HT1080 (cell line): ENCODE data around the gene PHF5A. TPM values are rescaled to one million over a fixed set of nuclear protein-coding genes. Genes with fewer than 3 reads are reported as not detected.
A peak's percentile ranks its signal among the peaks of the same experiment; 100 is the strongest.
"Not testable (repeated sequence)": the region's sequence is repeated elsewhere in the genome, so short reads cannot be mapped to it uniquely, and the experiment has no call there.

Experiments used
- DNase-seq: peaks from one replicate; pipeline ENCODE4 v3.0.0-alpha.2; 2015; ENCODE audit warnings: low read depth
- total RNA-seq: library from RNA; depleted of rRNA; stranded (reverse); fragments of >200 nt; shearing (Covaris generic); gene quantifications from 2 replicates; pipeline ENCODE4 v1.2.3, GENCODE V29; 2014

Gene PHF5A
- total RNA-seq, 1 experiment from 2014 or later: 167 TPM

GRCh38 chr22:41488596-41489385 lies 20.3 kb upstream of the PHF5A start:
- no peak for DNase-seq

DNA sequence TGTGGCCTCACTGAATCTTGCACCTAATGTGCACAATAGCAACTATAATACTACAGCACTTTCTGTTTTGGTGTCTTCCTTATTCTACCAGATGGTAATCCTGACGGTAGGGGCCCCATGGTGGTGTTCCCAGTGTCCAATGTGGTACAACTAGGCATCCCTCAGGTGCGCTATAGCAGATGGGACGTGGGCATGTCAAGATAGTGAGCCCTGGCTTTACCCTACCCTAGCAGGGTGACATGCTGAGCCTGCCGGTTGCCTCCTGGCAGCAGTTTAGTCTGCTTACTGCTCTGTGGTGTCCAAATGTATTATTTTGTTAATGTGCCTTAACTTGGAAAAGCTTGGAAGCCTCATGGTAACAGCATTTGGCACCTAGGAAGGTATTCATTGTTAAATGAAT lies 19.6 kb upstream of the PHF5A start:
- DNase-seq: no peak

DNA sequence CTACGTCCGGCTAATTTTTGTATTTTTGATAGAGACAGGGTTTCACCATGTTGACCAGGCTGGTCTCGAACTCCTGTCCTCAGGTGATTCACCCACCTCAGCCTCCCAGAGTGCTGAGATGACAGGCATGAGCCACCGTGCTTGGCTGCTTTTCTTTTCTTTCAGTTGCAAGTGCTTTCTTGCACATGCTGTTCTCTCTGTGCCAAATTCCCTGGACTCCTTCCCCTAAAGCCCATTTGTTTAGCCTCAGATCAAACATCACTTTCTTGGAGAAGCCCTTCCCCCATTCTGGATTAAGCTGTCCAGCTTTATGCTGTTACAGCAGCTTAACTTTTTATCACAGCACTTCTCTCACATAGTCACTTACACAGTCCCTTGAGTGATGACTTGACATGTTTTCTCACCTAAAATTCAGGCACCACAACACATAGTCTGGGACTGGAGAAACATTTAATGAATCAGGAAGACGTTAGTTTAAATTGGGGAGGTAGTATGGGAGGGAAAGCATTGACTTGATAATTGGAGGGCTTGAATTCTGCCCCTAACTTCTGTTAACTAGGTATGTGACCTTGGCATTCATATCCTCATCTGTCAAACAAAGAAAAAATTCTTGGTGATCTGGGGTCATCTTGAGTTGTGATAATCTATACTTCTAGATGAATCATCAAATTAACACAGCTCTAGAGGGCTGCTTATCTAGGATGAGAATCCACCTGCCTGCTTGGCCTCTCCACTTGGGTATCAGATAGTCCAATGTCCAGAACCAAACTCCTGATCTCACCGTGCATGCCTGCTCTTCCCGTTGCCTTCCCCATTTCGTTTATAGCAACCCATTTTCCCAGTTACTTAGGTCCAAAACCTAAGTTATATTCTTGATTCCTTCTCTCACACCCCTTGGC lies 18.8 kb upstream of the PHF5A start:
- DNase-seq: no peak

- no peak for DNase-seq
These were observed 16.5 kb upstream of the PHF5A start for GRCh38 chr22:41485033-41485432.

GRCh38 chr22:41482319-41482935 lies 13.9 kb upstream of the PHF5A start:
- DNase-seq: peak; percentile 18

GRCh38 chr22:41481925-41482318 lies 13.4 kb upstream of the PHF5A start:
- DNase-seq: no peak

DNA sequence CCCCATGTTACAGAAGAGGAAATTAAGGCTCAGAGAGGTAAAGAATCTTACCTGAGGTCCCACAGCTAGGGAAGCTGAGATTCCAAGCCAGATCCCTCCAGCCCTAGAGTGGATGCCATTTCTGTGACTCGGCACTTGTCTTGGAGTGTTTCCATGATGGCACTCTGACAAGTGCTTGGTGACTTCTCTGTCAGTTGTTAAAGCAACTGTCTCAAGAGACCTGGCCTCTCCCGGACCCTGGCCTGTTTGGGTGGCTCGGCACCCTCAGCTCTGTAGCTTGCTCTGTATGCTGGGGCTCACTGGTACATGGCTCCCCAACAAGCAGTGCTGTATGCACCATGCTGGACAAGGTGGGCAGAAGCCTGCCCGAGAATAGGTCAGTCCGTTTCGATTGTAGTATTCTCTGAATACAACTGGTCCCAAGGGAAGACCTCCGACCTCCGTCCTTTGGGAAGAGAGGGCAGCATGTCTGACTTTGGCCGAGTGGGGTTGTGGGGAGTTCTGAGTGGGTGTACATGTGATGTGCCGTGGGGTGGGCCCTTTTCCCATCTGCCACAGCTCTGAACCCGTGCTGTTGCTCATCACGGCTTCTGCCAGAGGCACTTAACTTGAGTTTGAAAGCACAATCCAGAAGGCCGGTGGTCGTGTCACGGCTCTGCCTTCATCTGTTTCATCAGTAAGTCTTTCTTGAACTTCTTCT lies 12.8 kb upstream of the PHF5A start:
- peak; percentile 8 for DNase-seq

DNA sequence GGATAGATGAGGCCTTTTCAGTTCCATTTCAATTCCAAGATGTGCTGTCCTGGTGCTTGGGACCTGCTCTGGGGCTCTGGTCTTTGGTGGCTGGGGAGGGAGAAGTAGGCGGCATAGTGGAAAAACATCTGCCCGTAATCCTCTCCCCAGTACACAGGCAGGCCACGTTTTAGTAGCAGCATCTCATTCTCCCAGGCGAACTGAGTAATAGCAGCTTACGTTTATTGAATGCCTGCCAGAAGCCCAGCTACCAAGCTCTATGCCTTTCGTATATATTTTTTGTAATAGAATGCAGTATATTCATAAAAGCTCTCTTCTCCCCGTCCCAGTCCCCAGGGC lies 11.9 kb upstream of the PHF5A start:
- no peak for DNase-seq

DNA sequence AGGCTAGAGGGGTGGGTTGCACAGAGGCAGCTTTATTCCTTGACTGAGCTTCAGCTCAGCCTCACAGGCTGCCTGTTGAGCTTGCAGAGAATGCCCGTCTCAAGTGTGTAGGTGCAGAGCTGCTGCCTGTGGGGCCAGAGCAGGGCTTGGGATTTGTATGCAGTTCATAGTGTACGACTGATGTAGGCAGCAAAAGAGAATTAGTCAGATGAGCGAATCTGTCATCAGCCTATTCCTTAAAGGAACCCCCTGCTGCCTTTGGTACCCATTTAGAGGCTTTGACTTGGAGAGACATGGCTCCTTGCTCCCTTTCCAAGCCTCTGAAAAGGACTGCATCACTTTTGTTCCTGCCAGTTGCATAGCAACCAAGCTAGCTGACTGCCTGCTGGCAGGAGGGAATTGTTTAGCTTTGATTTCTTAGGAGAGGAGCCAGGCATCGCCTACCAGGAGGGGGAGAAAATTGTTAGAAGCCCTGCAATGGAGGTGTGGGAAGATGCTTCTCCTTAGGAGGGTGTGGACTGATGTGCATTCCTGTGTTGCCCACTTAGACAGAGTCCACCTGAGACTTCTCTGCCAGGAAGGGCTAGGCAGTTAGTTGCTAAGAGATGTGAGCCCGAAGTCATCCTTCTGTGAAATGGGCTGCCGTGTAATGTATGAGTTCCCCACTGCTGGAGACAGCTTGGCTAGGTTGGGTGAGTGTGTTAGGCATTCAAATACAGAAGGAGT lies 11.3 kb upstream of the PHF5A start:
- no peak for DNase-seq

- DNase-seq: no peak
These were observed 10.5 kb upstream of the PHF5A start for GRCh38 chr22:41478891-41479521.

- no peak for DNase-seq
These were observed 10.0 kb upstream of the PHF5A start for GRCh38 chr22:41478473-41478872.

DNA sequence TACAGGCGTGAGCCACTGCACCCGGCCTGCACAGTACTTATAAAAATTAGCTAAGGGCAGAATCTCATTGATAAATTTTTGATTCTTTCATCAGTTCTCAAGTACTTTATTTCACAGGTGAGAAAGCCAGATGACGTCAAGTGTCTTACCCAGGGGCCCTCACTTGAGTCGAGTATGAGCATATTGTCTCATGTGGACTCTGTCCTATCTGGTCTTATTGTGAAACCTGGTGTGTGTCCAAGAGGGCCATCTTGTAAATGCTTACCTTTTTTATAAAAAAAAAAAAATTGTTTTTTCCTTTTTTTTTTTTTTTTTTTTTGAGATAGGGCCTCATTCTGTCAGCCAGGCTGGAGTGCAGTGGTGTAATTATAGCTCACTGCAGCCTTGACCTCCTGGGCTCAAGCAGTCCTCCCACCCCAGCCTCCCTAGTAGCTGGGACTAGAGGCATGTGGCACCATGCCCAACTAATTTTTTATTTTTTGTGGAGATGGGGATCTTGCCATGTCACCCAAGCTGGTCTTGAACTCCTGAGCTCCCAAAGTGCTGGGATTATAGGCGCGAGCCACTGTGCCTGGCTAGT lies 6.5 kb upstream of the PHF5A start:
- DNase-seq: no peak

GRCh38 chr22:41471568-41471967 lies 3.1 kb upstream of the PHF5A start:
- no peak for DNase-seq

GRCh38 chr22:41470886-41471285 lies 2.4 kb upstream of the PHF5A start:
- no peak for DNase-seq

DNA sequence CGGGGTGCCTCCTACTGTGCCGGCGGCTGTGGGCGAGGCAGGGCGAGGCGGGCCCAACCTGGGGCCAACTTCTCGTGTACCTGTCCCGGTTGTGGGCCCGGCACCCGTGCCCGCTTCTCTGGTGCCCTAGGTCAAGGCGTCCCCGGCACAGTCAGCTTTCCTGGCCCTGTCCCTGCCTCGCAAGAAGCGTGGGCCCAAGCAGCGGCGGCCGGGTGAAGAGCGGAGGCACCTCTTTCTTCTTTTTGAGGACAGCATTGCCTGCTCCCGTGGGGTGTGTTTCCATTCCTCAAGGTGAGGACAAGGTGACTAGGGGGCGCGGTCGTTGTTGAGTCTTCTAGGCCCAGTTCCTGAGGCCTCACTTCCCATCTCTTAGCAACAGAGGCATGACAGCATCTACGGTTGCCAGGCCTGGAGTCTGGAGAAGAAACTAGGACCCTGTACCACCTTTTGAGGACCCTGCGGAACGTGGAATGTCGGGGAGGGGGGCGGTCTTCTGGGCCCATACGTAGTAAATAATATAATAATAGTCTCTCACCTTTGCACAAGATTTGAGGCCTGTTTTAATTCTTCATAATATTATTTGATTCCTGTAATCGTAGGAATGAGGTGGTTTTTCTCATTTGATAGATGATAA lies 843 bp upstream of the PHF5A start:
- no peak for DNase-seq

- no peak for DNase-seq
These were observed 6.6 kb downstream of the PHF5A start for GRCh38 chr22:41461901-41462300.

DNA sequence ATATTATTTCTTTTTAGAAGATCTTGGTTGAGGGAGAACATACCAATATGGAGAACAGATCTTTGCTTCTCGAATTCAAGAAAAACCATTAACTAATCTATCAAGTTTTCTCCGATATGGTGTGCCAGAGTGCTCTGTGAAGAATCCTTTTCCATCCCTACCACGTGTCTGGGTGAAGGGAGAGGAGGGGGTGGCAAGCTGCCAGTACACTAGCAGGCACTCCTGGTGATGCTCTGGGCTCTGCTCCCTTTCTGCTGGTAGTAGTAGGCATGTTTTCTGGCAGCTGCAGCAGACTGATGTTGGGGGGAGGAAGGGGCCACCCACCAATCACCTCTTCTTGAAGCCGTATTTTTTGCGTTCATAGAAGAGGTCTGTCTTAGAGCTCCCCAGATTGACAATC lies 8.4 kb downstream of the PHF5A start:
- DNase-seq: not testable (repeated sequence)

DNA sequence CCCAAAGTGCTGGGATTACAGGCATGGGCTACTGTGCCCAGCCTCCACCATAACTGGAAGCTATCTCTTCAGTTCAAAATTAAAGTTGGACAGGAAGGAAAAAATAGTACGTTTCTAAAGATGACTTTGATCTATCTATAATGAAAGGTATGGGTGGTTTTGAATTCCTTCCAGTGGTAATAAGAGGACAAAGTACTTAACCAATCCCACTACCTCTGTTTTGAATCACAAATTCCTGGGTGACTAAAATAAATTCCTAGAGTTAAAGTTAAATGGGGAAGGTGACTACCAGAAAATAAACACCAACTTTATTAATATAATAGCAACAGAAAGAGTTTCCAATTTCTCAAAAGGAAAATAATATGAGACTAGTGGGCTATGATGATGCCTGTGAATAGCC lies 9.1 kb downstream of the PHF5A start:
- DNase-seq: no peak

DNA sequence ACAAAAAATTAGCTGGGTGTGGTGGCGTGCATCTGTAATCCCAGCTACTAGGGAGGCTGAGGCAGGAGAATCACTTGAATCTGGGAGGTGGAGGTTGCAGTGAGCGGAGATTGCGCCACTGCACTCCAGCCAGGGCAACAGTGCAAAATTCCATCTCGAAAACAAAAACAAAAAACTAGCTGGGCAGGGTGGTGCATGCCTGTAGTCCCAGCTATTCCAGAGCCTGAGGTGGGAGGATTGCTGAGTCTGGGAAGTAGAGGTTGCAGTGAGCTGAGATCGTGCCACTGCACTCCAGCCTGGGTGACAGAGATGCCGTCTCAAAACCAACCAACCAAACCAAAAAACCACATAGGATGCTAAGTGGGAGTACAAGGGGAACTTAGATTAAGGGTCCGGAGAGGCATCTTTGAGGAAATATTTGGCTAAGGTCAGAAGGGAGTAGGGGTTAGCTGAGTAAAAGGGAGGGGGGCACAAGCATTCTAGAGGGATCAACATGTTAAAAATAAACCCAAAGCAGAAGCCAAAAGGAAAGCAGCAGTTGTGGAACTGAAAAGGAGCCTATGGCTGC lies 10.2 kb downstream of the PHF5A start:
- DNase-seq: no peak
